NT2/D1 (cell line): Measurements from ENCODE around the gene REXO1.

Source experiments
- SUZ12 ChIP-seq: IDR thresholded peaks from 2 replicates; pipeline ENCODE4 v1.6.1; 2011; ENCODE audit not compliant: insufficient read length, insufficient read depth; ENCODE audit errors: extremely low read depth
- YY1 ChIP-seq: IDR thresholded peaks from 2 replicates; pipeline ENCODE4 v1.6.1; 2011; ENCODE audit not compliant: insufficient read length, insufficient read depth

- TF ChIP-seq SUZ12 (no peak), YY1 (no peak)
These were observed 15.6 kb upstream of the REXO1 start for GRCh38 chr19:1863638-1864479.
